ENCODE results near the gene CGAS.
"Not testable (repeated sequence)": the region's sequence is repeated elsewhere in the genome, so short reads cannot be mapped to it uniquely, and the experiment has no call there.

CGAS gene

DNA sequence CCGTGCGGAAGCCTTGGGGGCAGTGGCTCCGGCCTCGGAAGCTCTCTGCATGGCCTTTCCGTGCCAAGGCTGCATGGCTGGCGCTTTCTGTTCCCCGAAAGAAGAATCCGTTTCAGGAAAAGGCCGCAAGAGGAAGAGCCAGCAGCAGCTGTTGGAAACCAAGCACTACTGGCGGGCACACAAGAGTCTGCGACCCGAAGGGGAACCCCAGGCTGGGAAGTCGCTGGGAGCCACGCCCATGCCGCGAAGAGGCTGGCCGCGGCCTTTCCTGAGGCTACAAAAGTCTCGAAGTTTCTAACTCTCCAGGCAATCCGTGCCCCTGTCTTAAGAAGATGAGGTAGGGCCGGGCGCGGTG is at the start of gene CGAS:
CGAS (minus strand) TSS at position 191 of the 355 bp plus-strand sequence; CDS start at position 75, 116 bp downstream.
- in situ Hi-C loops (cut with HindIII; ENCODE audit: low sequenced_read_pairs) = no loop called here

DNA sequence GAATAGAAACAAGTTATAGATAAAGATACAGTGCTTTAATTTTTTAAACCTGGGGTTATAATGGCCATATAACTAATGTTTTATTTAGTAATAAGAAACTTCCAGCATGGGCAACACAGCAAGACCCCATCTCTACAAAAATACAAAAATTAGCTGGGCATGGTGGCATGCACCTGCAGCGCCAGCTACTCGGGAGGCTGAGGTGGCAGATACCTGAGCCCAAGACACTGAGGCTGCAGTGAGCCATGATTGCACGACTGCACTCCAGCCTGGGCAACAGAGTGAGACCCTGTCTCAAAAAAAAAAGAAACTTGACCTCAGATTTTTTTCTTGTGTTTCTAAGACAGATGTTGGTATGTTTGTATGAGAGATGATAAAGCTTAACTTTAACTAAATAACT is 45.8 kb upstream of the CGAS start:
- in situ Hi-C loops (cut with HindIII; ENCODE audit: low sequenced_read_pairs) = loop anchor here (5.0 kb wide), 1 partner anchor 86 kb away; no protein-coding TSS in a partner anchor

DNA sequence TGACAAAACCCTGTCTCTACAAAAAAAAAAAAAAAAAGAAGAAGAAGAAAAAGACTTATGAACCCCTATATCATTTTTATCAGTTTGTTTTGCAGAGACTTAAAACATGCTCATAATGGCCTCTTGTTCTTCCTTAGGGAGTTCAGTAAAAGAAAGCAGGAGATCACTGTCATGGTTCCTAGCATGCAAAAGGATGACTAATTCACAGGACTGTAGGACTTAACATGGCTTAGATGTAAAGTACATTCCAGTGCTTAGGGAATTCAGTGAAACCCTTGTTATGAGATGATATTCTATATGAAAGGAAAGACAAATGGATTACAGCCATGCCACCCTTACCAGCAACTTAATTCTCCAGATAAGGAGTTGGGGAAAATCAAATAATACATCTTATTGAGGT is 39.3 kb upstream of the CGAS start:
- in situ Hi-C loops (cut with HindIII; ENCODE audit: low sequenced_read_pairs) = no loop called here

DNA sequence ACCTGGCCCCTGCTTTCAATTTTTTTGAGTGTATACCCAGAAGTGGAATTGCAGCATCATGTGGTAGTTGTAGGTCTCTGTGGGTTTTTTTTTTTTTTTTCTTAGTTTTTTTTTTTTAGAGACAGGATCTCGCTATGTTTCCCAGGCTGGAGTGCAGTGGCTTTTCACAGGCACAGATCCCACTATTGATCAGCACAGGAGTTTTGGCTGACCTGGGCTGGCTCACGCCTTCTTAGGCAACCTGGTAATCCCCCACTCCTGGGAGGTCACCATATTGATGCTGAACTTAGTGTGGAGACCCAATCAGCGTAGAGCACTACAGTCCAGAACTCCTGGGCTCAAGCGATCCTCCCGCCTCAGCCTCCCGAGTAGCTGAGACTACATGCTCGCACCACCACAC is 35.4 kb upstream of the CGAS start:
- in situ Hi-C loops (cut with HindIII; ENCODE audit: low sequenced_read_pairs) = no loop called here

GRCh38 chr6:73484438-73484837 is 32.3 kb upstream of the CGAS start:
- in situ Hi-C loops (cut with HindIII; ENCODE audit: low sequenced_read_pairs) = no loop called here

GRCh38 chr6:73481969-73482368 is 29.9 kb upstream of the CGAS start:
- in situ Hi-C loops (cut with HindIII; ENCODE audit: low sequenced_read_pairs) = no loop called here

- in situ Hi-C loops (cut with HindIII; ENCODE audit: low sequenced_read_pairs) = no loop called here
These were observed 25.3 kb upstream of the CGAS start for GRCh38 chr6:73477407-73477806.

DNA sequence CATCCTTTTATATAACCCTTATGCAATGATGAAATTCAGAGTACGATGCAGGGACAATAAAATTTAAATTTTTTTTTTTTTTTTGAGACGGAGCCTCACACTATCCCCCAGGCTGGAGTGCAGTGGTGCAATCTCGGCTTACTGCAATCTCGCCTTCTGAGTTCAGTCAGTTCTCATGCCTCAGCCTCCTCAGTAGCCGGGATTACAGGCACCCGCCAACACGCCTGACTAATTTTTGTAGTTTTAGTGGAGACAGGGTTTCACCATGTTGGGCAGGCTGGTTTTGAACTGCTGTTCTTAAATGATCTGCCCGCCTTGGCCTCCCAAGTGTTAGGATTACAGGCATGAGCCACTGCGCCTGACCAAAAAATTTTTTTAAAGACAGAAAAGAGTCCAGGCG is 24.6 kb upstream of the CGAS start:
- in situ Hi-C loops (cut with HindIII; ENCODE audit: low sequenced_read_pairs) = no loop called here

- in situ Hi-C loops (cut with HindIII; ENCODE audit: low sequenced_read_pairs) = no loop called here
These were observed 19.7 kb upstream of the CGAS start for GRCh38 chr6:73471686-73472290.

DNA sequence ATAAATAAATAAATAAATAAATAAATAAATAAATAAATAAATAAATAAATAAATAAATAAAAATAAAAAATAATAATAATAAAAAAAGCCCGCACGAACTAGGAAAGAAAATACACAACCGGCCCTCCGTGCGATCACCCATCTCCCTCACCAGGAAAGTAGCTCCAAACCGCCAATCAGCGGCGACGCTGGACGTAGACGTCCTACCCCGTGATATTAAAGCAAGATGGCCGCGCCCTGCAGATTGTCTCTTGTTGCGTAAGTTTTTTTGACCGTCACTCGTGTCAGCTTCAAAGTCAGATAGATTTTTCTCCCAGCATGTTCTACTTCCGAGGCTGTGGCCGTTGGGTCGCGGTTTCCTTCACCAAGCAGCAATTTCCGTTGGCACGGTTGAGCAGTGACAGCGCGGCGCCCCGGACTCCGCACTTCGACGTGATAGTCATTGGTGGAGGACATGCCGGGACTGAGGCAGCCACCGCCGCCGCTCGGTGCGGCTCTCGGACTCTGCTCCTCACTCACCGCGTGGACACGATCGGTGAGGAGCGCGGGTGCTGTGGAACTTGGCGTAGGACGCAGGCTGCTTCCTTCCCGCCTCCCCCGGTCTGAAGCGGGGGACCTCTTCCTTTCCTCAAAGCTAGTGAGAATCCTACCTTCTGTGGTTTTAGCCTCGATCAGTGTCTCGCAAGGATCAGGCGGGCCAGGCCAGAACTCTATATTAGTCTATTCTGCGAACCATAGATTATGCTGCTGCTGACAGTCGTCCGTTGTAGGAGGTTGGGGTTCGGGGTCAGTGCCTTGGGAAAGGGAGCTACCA is 9.6 kb upstream of the CGAS start, which contains the start of gene MTO1:
MTO1 (plus strand) TSS at position 201 of the 814 bp plus-strand sequence; CDS start at position 319, 118 bp downstream.
- in situ Hi-C loops (cut with HindIII; ENCODE audit: low sequenced_read_pairs) = no loop called here

GRCh38 chr6:73460056-73460455 is 8.0 kb upstream of the CGAS start:
- in situ Hi-C loops (cut with HindIII; ENCODE audit: low sequenced_read_pairs) = no loop called here

- in situ Hi-C loops (cut with HindIII; ENCODE audit: low sequenced_read_pairs) = not testable (repeated sequence)
These were observed 7.4 kb upstream of the CGAS start for GRCh38 chr6:73459474-73459873.

DNA sequence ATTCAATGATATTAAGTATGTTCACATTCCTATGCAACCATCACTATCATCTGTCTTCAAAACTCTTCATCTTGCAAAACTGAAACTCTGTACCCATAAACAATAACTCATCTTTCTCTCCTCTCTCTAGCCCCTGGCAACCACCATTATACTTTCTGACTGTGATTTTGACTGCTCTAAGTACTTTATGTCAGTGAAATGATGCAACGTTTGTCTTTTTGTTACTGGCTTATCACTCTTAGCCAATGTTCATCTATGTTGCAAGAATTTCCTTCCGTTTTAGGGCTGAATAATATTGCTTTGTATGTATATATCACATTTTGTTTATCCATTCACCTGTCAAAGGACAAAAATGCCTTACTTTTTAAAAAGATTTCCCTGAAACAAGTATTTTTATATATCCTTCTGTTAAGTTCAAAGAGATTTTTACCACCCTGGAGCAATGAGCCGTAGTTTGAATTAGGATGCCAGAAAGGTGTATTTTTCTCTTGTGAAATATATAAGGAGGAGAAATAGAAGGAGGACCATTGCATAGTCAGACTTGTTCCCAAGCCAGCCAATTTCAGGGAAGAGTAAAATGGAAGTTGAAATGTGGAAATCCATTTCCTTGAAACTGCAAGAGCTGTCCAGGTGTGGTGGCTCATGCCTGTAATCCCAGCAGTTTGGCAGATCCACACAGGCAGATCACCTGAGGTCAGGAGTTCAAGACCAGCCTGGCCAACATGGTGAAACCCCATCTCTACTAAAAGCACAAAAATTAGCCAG is 4.0 kb upstream of the CGAS start:
- in situ Hi-C loops (cut with HindIII; ENCODE audit: low sequenced_read_pairs) = no loop called here

GRCh38 chr6:73451223-73452106 is 632 bp downstream of the CGAS start:
- in situ Hi-C loops (cut with HindIII; ENCODE audit: low sequenced_read_pairs) = no loop called here

DNA sequence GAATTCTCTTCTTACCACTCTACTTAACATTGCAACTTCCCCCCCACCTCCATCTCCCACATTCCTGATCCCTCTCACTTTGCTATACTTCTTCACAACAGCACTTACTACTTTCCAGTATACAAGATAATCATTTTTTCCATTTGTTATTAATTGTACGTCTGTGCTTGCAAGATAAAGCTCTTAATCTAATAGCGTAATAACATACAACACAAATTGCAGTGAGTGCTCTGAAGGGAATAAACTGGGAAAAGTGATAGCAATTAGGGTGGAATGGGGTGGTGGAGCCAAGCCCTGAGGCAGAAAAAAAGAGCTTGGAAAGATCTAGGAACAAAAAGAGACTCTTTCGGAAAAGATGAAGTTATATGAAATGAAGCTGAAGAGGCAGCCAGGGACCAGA is 8.5 kb downstream of the CGAS start:
- in situ Hi-C loops (cut with HindIII; ENCODE audit: low sequenced_read_pairs) = no loop called here

DNA sequence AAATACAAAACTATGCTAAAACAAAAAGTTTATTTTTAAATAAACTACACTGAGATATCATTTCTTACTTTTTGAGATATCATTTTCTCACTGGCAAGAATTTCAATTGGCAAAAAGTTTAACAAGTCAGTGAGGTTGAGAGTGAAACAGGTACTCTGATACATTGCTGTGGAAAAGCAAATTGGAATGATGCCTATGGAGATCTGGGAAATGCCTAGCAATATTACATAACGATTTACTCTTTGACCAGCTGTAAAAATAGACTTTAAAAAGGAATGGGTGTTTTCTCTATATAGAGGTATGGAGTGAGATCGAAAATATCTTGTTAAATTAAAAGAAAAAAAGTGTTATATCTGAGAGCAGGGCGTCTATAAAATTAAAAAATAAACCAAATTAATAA is 16.9 kb downstream of the CGAS start:
- in situ Hi-C loops (cut with HindIII; ENCODE audit: low sequenced_read_pairs) = no loop called here

DNA sequence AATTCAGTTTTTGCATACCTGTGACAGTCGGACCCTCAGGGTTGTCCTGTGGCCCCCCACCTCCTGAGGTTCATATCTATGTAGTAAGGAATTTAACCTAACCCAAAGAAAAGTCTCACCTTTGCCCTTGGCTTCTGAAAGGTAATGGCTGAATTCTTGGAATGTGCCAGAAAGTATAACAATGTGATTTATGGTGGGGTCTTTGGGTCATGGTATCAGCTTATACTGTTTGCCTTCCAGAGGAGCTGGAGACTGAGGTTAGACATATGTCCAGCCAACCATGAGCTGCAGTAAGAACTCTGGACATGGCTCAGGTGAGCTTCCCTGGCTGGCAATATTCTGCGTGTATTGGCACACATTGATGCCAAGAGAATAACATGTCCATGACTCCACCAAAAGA is 30.6 kb downstream of the CGAS start:
- in situ Hi-C loops (cut with HindIII; ENCODE audit: low sequenced_read_pairs) = no loop called here

- in situ Hi-C loops (cut with HindIII; ENCODE audit: low sequenced_read_pairs) = loop anchor here (5.0 kb wide), 1 partner anchor 224 kb away; no protein-coding TSS in a partner anchor
These were observed 33.9 kb downstream of the CGAS start for GRCh38 chr6:73418081-73418741.

DNA sequence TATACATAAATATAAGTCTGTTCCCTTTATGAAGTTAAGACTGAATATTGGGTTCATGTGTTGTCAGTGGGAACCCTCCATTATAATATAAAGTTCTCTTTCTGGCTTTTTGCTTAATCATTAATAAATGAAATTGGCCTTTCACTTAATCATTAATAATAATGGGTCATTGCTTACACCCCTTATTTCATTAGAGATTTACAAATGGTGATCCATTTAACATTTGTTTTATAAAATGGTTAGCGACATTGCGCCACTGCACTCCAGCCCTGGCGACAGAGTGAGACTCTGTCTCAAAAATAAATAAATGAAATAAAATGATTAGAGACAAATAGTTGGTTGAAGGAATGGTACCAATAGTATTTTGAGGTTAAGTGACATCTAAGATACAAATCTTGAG is 39.0 kb downstream of the CGAS start:
- in situ Hi-C loops (cut with HindIII; ENCODE audit: low sequenced_read_pairs) = loop anchor here (5.0 kb wide), 2 partner anchors 84 to 86 kb away; no protein-coding TSS in a partner anchor

GRCh38 chr6:73409395-73409794 is 42.7 kb downstream of the CGAS start:
- in situ Hi-C loops (cut with HindIII; ENCODE audit: low sequenced_read_pairs) = no loop called here
